HFFc6 (cell line): Measurements from ENCODE around the gene ANKMY1. TPM values are rescaled to one million over a fixed set of nuclear protein-coding genes. Genes with fewer than 3 reads are reported as not detected.
"Not testable (repeated sequence)": the region's sequence is repeated elsewhere in the genome, so short reads cannot be mapped to it uniquely, and the experiment has no call there.

ENCODE experiments used
- DNase-seq: peaks from one replicate; pipeline ENCODE4 v3.0.0-alpha.2; 2018
- H3K27ac Mint-ChIP-seq: 2 replicates; pipeline ENCODE4 v1.8.0; 2020; ENCODE audit warnings: mild to moderate bottlenecking, mixed read lengths
- H3K27me3 Mint-ChIP-seq: 2 replicates; pipeline ENCODE4 v1.8.0; 2021; ENCODE audit warnings: mild to moderate bottlenecking, moderate library complexity, mixed read lengths; ENCODE audit not compliant: insufficient read depth
- H3K36me3 Mint-ChIP-seq: 2 replicates; pipeline ENCODE4 v1.8.0; 2021; ENCODE audit warnings: low read depth, mixed read lengths
- H3K4me1 Mint-ChIP-seq: 2 replicates; pipeline ENCODE4 v1.8.0; 2020; ENCODE audit warnings: low read depth, mixed read lengths
- H3K4me3 Mint-ChIP-seq: 2 replicates; pipeline ENCODE4 v1.8.0; 2020; ENCODE audit warnings: mild to moderate bottlenecking, moderate library complexity, mixed read lengths
- H3K9me3 Mint-ChIP-seq: 2 replicates; pipeline ENCODE4 v1.8.0; 2020; ENCODE audit warnings: mild to moderate bottlenecking, mixed read lengths
- CTCF ChIP-seq: fragments of 200-600 bp; sonication (generic); IDR thresholded peaks from 2 replicates; pipeline ENCODE4 v1.5.0; 2021; ENCODE audit warnings: antibody characterized with exemption, mild to moderate bottlenecking
- total RNA-seq, 6 experiments: library from RNA; stranded (reverse); fragmentation: NEBNext Ultra II Directional; extraction: Animal tissue kit (Norgen Biotek cat#: 25700); gene quantifications; 2 replicates in 1 of 6; 3 replicates in 5 of 6; pipeline ENCODE4 v1.2.3, GENCODE V29; 2021

Gene ANKMY1
- total RNA-seq, 6 experiments from 2014 or later, result 4.4 to 5.6 (median 5.2) TPM

GRCh38 chr2:240554767-240555493 lies 2.9 kb downstream of the ANKMY1 start:
- Mint-ChIP-seq H3K27me3 (no peaks in the 10 kb centered on the region), H3K9me3 (no peaks in the 10 kb centered on the region), H3K27ac (no peak overlapping the region), H3K36me3 (peaks cover 16% of the 10 kb centered on the region), H3K4me1 (peaks cover 20% of the 10 kb centered on the region), H3K4me3 (no peak overlapping the region)
- DNase-seq, result no peak
- TF ChIP-seq CTCF, result no peak

GRCh38 chr2:240553956-240554480 lies 3.8 kb downstream of the ANKMY1 start:
- H3K36me3 Mint-ChIP-seq, result peaks cover 10% of the 10 kb centered on the region
- no peak overlapping the region for H3K27ac Mint-ChIP-seq
- no peak for TF ChIP-seq CTCF
- no peak overlapping the region for H3K4me3 Mint-ChIP-seq
- no peaks in the 10 kb centered on the region for H3K27me3 Mint-ChIP-seq
- no peaks in the 10 kb centered on the region for H3K9me3 Mint-ChIP-seq
- no peak for DNase-seq
- peaks cover 11% of the 10 kb centered on the region for H3K4me1 Mint-ChIP-seq

GRCh38 chr2:240551811-240552210 lies 6.0 kb downstream of the ANKMY1 start:
- H3K27ac Mint-ChIP-seq, result no peak overlapping the region
- TF ChIP-seq CTCF, result no peak
- no peak for DNase-seq
- H3K9me3 Mint-ChIP-seq, result no peaks in the 10 kb centered on the region
- no peak overlapping the region for H3K4me3 Mint-ChIP-seq
- H3K36me3 Mint-ChIP-seq, result peaks cover 10% of the 10 kb centered on the region
- no peaks in the 10 kb centered on the region for H3K4me1 Mint-ChIP-seq
- no peaks in the 10 kb centered on the region for H3K27me3 Mint-ChIP-seq

- H3K27ac Mint-ChIP-seq, result no peak overlapping the region
- peaks cover 10% of the 10 kb centered on the region for H3K36me3 Mint-ChIP-seq
- H3K27me3 Mint-ChIP-seq, result no peaks in the 10 kb centered on the region
- H3K9me3 Mint-ChIP-seq, result no peaks in the 10 kb centered on the region
- no peak overlapping the region for H3K4me3 Mint-ChIP-seq
- H3K4me1 Mint-ChIP-seq, result no peaks in the 10 kb centered on the region
- DNase-seq, result no peak
- TF ChIP-seq CTCF, result no peak
Measured at GRCh38 chr2:240551288-240551687, 6.5 kb downstream of the ANKMY1 start.

- H3K36me3 Mint-ChIP-seq, result peaks cover 36% of the 10 kb centered on the region
Measured at GRCh38 chr2:240539906-240540305, 17.9 kb downstream of the ANKMY1 start.

GRCh38 chr2:240539101-240539500 lies 18.7 kb downstream of the ANKMY1 start:
- H3K36me3 Mint-ChIP-seq, result peaks cover 33% of the 10 kb centered on the region

More at GRCh38 chr2:240539906-240540305, 17.9 kb downstream of the ANKMY1 start:
- TF ChIP-seq CTCF, result no peak
- Mint-ChIP-seq H3K9me3 (peaks cover 8% of the 10 kb centered on the region), H3K4me1 (no peaks in the 10 kb centered on the region), H3K27me3 (no peaks in the 10 kb centered on the region; the same call in 1 of the 2 replicates), H3K4me3 (no peak overlapping the region), H3K27ac (no peak overlapping the region)
- DNase-seq, result no peak

More at GRCh38 chr2:240539101-240539500, 18.7 kb downstream of the ANKMY1 start:
- DNase-seq, H3K27me3 Mint-ChIP-seq, H3K4me3 Mint-ChIP-seq, H3K4me1 Mint-ChIP-seq, H3K9me3 Mint-ChIP-seq, H3K27ac Mint-ChIP-seq: not testable (repeated sequence)
